Fibroblast of skin of right biceps (primary cell): ENCODE measurements around the gene DIPK2A.

ENCODE experiments used
- DNase-seq: peaks from one replicate; pipeline ENCODE4 v3.0.0-alpha.2; 2013

The DIPK2A gene

DNA sequence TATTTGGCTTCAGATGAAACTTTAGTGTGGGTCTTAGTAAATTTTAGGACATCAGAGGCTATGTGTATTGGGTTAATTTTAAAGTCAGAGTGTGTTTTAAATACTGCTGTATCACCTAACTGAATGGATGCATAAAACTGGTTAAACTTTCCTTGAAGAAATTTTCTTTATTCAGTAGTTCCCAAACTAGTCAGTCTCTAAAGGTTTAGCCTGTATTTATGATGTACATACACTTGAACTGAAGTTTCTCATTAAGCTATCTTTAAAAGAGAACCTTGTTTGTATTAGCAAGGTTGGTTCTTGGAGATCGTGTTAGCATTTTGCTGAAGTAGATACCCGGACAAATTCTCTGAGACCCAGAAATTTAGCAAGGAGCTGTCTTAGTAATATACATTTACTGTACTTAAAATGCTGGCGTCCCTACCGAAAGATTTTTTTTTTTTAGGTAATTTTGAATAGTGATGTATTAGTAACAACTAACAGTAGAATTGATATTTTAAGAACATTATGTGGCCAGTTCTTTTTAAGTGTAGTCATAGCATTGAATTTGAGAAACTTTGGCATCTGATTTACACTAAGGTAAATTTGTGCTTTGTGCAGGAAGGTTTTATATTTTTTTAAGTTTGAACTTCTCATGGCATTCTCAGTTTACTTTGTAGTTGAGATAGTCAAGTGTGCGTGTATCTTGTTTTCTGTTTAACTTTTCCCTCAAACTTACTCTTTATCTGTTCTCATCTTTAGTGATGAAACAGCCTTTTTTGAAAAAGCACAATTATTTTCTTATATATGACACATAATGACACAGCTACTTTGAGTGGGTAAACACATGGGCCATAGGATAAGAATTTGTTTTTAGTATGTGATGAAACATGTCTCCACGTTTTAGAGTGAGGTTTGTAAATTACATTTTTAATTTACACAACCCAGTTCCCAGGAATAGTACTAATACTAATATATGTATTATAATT, 2.9 kb downstream of the DIPK2A start:
- peak; percentile 32 for DNase-seq

DNA sequence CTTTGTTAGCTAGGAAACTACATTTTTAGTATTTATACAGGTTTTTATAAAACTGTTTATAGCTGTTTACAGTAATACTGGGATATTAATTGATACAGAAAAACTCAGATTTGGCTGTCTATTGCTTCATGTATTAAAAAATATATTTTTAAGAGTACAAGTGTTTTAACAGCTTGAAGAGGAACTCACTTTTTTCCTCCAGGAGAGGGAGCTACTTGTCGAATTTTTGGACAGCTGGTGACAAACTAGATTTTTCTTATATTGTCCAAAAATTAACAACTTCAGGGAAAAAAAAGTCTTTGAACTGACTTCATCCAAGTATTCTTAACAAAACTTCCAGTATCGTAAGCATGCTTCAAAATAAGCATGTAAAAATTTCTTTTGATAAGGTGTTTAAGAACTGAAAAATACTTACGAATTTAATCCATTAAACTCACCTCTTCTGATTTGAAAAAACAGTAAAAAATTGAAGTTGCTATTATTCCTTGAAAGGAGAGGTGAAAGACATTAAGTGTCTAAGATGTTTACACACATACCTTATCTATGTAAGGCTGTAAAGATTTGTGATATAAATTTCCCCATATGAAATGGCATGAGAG, 4.0 kb downstream of the DIPK2A start:
- DNase-seq: peak; percentile 55

DNA sequence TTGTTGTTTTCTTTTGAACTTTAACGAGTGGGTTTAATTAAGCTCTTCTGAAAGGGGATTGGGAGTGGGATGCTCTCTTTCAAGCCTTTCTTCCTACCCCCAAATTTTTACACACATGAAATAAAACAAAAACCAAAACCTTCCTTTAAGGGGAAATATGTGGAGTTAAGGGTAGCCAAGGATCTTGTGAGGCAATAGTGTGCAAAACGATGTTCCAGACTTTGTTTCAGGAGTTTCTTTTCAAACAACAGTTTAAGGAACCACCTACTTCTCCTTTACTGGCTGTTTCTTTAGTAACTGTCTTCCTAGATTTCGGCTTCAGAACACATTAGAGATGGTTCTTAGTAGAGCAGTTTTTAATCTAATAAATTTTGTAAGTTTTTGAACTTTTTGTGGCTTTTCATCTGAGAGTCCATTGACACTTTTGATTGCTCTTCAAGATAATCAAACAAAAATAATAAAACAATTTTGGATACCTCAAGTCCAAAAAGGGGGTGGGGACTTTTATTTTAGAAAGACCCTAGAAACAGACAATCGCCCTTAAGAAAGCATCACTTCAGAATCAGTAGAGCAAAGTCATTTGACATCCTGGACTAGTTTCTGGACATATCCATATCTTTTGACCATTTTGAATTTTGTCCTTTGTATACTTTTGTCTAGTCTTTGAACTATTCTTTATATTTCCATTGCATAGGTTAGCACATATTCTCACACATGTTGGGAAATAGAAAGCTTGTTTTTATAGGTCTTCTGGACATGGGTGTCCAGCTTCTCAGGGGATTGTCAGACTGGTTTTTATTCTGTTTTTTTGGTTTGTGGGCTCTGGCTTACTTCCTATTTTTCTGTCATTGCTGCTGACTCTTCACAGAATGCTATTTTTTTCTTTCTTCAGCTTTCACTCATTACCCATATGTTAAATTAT, 6.0 kb downstream of the DIPK2A start:
- DNase-seq: peak; percentile 34

DNA sequence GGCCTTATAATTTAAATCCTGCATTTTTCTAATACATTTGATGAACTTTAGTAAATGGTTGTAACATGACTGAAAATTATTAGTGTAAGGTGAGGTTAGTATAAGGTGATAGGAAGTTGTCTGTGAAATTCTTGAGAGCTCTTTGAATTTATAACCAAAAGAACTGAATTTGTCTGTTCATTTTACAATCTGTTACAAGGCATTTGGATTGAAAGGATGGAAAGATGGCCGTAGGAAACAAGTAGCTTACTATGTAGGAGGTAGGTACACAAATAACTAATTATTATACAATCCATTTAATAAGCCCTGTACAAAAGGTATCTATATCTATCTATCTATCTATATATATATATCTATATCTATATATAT, 6.6 kb downstream of the DIPK2A start:
- no peak for DNase-seq

DNA sequence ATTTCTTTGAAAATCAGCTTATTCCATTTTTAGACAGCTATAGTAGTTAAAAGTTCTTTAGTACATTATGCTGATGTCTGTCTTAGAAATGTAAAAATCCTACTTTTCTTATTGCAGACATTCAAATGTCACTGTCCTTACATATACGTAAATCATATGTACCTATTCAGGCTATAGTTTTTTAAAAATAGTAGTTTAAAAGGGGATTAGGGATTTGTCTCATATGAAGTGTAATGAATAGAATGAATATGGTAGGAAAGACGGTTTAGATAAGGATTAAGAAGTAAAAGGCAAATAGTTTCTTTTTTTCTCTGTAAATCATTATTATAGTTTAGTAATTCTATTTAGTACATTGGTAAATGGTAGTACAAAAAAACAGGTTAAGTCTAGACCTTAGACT, 7.4 kb downstream of the DIPK2A start:
- DNase-seq: no peak

DNA sequence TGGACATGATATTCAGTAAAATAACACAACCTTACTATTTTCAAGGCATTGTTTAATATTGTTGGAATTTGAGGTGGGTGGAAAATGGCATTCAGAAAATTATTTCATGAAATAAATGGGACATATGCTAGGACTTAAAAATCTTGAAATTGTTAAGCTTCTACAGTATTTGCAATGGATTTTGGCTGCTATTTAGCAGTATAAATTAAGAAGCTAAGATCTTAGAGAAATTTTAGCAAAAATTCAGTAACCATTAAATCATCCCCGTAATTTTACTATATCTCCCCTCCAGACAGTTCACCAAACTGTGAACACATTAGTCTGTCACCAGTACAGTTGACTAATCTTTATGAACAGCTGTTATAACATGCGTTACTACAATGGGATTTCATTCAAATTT, 8.2 kb downstream of the DIPK2A start:
- DNase-seq: peak; percentile 14

DNA sequence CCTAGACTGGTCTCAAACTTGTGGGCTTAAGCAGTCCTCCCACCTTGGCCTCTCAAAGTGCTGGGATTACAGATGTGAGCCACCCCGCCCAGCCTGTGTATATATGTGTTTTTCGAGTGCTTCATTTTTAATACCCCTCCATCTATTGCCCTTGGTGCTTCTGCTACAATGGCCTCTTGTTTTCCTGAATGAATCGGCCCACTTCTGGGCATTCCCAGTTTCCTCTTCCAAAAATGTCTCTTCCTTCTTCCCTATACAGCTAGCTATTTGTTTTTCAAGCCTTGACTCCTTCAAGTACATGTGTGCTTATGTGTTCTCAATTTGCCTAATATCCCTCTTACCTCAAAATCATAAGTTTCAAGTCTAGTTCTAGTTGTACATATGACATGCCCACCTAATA, 16.7 kb downstream of the DIPK2A start:
- DNase-seq: no peak

DNA sequence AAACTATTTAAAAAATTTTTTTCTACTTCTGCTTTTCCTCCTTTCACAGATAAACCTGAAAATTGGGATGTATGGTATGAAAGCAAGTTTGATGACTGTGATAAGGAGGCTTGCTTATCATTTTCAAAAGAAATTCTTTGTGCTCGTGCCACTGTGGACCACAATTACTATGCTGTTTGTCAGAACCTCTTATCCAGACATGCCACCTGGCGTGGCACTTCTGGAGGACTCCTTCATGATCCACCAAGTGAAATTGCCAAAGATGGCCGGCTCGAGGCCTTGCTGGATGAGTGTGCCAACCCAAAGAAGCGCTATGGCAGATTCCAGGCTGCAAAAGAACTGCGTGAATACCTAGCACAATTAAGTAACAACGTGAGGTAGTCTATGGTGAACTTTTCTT, 17.8 kb downstream of the DIPK2A start:
- no peak for DNase-seq

DNA sequence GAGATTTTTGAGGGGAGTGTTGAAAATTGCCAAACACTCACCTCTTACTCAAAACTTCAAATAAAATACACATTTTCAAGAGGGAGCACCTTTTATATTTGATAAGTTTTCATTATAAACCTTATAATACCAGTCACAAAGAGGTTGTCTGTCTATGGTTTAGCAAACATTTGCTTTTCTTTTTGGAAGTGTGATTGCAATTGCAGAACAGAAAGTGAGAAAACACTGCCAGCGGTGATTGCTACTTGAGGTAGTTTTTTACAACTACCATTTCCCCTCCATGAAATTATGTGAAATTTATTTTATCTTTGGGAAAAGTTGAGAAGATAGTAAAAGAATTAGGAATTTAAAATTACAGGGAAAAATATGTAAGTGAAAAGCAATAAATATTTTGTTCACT, 20.1 kb downstream of the DIPK2A start:
- DNase-seq: no peak

DNA sequence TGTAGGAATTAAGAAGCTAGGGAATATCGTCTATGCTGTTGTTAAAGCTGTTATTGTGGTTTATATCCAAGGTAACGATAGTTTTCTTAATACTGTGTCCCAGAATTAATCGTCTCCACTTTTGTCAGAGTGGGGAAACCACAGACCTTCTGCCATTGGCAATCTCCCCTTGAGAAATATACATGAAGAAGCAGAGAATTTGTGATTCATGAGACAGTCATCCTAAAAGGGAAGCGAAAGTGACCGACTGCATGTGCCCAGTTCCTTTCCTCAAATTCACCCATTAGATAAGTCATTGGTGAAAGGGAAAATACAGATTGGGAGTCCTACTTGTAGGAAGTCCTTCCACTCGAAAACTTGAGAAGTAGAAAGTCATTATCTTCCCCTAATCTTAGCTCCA, 26.6 kb downstream of the DIPK2A start:
- DNase-seq: peak; percentile 58

DNA sequence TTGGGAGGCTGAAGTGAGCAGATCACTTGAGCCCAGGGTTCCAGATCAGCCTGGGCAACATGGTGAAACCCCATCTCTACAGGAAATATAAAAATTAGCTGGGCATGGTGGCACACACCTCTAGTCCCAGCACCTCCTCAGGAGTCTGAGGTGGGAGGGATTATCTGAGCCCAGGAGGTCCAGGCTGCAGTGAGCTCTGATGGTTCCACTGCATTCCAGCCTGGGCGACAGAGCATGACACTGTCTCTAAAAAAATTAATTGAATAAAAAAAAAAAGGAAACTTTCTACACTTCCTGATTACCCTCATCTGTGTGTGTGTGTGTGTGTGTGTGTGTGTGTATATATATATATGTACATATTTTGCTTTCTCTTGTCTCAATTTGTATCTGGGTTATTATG, 31.4 kb downstream of the DIPK2A start:
- no peak for DNase-seq

DNA sequence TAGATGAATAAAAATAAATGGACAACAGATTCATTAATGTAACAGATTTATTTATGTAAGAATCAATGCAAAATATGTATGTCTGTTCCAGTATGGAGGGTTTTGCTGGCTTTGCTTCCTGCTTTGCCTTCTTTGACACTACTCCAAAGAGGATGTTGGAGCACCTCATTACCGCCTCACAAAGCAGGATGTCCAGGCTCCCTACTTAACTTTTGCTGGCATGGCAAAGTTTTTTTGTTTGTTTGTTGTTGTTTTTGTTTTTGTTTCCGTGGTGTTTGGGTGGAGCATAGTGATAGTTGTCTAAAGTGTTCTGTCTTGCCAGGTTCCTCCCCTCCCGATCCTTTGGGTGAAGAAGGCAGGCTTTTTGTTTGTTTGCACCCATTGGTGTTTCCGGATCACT, 38.7 kb downstream of the DIPK2A start:
- no peak for DNase-seq

DNA sequence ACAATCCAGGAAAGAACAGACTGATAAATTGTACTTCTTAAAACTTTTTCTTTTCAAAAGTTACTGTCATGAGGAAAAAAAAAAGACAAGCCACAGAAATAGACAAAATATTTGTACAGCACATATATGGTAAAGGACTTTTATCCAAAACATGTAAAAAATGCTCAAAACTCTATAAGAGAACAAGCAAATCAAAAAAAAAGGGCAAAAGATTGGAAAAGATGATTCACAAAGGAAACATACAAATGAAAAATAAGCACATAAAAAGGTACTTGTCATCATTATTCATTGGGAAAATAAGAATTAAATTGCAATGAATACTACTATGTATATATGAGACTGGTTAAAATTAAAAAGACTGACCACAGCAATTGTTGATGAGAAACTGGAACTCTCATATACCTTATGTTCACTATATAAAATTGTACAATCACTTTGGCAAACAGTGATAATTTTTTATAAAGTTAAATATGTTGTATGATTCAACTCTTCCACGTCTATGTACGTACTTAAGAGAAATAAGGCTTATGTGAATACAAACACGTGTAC, 39.7 kb downstream of the DIPK2A start:
- DNase-seq: peak; percentile 19

DNA sequence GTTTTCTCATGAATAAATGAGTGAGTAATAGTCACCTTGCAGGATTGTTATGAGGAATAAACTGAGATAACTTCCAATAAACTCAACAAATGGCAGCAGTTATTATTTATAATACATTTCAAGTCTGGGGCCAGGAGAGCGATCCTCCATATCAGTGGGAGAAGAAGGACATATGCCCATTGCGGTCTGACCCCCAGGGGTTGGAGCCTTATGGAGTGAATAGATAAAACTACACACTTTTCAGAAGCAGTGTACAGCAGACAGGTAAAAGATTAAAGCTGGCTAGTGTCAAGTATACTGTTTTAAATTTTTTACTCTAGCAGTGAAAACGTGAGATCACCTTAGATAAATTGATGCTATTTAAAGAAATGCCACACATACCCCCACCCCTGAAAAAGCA, 43.5 kb downstream of the DIPK2A start:
- no peak for DNase-seq

DNA sequence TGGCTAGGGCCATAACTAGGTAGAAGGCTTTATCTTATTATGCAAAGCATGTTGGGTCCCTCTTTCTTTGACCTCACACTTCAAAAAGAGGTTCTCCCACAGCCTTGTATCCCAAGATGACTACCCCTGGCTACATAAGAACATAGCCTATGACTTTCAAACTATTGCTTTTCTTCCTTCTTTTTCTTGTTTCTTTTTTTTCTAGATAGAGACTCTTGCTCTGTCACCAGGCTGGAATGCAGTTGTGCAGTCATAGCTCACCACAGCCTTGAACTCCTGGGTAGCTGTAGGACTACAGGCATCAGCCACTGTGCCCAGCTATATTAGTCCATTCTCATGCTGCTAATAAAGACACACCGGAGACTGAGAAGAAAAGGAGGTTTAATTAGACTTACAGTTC, 47.2 kb downstream of the DIPK2A start:
- peak; percentile 83 for DNase-seq
